Ecto neural progenitor cell (in vitro differentiated cells): ENCODE measurements around the gene KMT2A.
"Not testable (repeated sequence)": the region's sequence is repeated elsewhere in the genome, so short reads cannot be mapped to it uniquely, and the experiment has no call there.

Experiments
- DNase-seq: peaks from one replicate; pipeline ENCODE4 v3.0.0-alpha.2; 2018; ENCODE audit warnings: low spot score

The KMT2A gene

DNA sequence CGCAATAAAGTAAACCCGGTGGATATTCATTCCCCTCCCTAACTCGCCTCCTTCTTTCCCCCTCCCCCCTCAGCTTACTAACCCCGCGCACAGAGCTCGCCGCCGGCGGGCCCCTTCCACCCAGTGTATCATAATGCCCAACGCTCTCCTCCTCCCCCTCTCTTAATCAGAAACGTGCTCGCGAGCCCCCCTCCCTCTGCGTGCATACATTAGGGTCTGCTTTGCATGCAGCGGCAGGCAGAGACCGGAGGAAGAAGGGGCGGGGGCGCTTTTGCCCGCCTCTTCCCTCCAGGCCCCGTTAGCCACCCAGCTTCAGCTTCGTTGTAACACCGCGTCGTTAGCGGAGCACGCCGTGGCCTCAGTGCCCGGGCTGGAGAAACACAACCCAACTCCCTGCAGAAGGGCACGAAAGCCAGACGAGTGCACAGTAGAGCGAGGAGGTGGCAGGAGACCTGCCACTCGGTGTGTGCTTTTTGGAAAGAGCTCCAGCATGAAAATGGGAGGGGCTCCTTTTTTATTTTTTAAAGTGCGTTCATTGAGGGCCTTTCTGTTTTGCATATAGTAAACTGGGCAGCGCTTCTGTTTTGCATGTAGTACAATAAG is 901 bp upstream of the KMT2A start:
- peak; percentile 91 for DNase-seq

DNA sequence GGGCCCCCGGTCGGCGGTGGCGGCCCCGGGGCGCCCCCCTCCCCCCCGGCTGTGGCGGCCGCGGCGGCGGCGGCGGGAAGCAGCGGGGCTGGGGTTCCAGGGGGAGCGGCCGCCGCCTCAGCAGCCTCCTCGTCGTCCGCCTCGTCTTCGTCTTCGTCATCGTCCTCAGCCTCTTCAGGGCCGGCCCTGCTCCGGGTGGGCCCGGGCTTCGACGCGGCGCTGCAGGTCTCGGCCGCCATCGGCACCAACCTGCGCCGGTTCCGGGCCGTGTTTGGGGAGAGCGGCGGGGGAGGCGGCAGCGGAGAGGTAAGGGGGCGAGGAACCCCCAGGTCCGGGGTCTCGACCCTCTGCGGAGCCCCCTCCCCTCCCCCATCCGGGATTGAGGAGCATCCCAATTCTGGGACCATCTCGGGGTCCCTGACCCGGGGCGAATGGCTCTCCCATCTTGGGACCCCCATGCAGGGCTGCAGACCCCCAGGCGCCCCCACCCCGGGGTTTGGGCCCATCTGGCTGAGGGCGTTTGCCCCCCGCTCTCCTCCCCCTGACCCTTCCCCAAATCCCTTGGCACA is 431 bp downstream of the KMT2A start:
- DNase-seq = peak; percentile 72

DNA sequence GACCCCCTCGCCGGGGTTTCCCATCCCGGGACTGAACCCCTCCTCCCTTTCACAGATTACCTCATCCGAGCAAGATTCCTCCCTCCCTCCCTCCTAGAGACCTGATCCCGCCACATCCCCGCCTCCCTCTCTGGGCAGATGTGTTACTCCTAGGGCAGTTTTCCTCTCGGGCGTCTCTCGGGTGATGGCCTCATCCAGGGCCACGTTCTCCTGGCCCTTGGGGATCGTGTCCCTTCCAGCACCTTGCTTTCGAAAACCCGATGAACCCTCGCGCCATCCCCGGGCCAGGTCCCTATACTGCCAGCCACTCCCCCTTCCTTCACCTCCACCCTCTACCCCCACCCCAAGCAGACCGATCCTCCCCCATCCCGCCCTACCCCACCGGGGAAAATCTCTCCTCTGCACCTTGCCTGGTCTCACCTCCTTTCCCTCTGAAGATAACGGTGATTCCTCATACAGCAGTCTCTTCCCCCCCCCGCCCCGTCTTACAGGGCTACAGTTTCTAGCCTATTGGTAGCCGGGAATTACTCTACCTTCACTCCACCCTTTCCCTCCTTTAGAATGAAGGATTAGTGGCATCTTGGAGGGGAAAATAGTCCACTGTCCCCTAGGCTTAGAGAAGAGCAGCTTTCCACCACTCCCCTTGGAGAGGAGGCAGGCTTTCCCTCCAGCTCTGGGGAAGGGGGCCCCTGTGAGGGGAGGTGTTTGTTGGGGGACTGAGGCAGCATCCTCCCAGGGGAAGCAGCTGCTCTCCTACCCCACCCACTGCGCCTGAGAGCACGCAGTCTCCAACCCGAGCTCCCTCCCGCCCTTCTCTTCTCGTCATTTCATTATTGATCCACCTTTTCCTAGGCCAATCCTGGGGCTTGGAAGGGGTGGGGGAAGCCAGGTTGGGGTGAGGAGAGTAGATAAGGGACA is 1.2 kb downstream of the KMT2A start:
- DNase-seq = peak; percentile 77

DNA sequence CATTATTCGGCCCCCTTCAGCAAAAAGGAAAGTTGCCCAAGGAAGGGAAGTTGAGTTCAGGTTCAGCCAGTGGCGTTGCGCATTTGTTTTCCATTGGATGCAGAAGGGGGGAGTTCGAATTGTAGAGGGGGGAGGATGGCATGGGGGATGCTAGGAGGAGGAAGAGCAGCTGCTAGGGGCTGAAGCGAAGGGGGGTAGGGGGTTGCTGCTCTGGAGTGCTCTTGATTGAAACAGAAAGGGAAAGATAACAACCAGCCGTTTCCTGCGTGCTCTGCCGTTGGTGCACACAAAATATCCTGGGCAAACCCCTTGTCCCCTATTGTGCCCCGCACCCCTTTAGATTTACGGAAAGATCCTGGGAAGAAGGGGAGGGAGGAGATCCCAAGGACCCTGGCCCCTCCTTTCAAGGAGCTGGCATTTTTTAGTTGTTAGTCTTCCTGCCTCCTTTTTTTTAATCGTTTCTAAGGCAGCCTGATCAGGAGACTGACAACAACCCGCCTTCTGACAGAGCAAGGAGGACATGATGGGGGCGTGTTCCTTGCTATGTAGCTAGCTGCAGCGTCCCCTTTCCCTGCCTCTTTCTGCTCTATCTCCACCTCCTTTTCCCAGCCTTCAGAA is 2.1 kb downstream of the KMT2A start:
- DNase-seq = peak; percentile 53

DNA sequence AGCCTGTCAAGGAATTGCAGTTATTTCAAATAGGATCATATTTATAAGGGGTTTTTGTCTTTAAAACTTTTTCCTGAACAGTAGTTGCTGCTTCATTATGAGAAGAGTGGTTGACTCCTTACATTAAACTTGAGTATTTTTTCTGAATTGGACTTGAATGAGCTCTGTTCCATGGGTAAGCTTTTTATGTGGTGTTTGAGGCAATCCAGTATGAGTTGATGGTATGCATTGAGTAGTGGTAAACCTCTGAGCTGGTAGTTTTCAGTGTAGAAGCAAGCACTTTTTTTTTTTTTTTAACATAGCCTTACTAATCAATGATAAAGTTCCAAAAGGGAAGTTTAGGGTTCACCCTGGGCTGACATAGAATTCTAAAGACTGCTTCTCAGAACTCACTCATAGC is 3.4 kb downstream of the KMT2A start:
- DNase-seq = no peak

DNA sequence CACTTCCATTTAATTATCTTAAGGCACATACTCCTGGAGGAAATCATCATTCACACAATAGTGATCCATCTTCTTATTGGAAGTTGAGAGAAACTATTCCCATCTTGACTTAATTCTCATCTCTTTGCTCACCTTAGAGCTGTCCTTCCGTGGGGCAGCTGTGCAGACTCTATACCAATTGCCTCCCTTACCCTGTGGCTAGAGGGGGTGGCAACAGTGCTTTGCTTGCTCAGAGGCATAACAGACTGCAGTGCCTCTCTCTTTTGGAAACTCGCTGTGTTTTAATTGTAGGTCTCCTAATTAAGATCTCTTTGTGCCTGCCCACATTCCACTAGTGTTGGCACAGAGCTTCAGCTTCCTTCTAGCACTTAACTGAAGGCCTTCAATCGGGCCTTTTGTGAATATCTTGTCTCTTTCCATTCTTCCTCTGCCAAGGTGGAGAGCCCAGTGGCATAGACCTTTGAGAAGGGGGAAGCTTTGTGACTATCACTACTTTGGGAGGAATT is 5.5 kb downstream of the KMT2A start:
- no peak for DNase-seq

DNA sequence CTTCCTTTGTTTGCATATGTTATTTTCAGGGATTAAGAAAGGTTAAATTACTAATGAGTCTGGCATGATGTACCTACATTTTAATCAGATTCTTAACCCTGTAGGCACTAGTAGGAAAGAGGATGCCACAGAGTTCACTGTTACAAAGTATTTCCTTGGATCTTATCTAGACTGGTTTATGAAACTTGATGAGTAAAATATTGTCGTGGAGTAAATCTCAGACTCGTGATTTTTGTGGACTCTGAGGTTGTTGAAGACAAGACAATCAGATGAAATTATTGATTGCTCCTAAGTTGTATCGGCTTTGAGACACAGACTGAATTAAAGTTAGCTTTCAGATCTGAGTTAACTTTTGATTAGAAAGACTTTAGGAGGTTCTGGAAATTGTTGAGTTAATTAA is 6.0 kb downstream of the KMT2A start:
- no peak for DNase-seq

DNA sequence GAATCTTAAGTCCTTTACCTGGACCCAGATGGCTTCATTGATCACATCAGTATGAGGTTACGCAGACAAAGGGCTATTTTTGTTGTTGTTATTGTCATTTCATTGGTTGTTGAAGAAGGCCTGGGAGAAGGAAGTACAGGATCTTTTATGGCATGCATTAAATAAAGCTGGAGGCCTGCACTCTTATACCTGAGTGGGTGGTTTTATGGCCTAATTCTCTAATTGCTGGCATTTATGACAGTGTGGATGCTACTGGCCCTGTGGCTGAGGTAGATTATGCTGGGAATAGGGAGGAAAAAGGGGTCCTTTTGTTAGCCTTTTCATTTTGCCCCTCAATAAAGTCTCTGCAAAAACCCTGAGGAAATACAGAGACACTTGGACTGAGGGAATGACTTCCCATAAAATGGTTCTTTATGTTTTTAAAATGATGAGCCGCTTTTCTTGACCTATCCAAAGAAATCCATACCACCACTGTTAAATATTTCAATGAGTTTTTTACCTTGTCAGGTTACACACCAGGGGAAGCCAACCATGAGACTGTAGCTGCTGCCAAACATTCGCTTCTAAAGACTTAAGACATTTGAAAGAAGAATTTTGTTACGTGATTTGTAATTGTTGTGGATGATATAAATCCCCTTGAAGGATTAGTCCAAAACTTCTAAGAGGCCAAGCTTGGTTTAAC is 6.8 kb downstream of the KMT2A start:
- no peak for DNase-seq

DNA sequence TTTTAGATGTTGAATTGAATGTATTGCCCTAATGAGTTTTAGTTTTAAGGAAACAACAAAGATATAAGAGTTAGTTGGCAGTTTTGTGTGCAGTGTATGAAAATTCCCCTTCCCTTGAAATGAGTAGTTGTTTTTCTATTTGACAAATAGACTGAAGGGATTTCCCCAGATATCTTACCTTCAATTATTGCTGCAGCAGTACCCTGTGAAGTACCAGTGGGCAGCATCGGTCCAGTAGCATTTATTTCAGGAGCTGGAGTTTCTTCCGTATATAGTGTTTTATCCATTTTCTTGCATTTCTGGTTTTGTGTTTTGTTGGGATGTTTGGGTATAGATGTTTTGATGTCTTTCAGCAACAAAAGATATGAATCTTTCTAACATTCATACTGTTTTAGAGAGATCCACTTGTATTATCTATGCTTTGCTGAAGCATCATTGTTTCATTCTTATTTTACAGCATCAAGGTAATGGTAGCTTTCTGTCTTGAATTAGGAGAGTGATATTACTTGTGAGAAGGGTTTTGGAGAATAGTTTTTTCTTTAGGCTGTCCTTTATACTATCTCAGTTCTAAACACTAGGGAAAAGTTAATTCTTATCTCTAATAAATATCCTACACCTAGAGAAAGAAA is 7.4 kb downstream of the KMT2A start:
- no peak for DNase-seq

DNA sequence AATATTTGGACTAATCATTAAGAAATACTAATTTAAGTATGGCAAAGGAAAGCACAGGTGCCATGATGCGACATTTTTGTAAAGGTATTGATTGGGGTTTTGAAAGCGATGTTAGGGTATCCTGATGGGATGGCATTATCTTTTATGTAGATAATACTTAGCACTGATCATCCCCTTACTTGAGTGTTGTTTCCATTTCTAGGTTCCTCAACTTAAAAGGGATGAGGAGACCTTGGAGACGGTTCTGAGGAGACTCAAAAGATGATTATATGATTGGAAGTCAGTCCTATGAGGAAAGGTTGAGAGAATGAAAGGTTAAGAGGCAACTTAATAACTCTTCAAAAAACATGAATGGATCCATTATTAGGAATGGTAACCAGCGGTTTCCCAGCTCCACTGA is 11.1 kb downstream of the KMT2A start:
- no peak for DNase-seq

DNA sequence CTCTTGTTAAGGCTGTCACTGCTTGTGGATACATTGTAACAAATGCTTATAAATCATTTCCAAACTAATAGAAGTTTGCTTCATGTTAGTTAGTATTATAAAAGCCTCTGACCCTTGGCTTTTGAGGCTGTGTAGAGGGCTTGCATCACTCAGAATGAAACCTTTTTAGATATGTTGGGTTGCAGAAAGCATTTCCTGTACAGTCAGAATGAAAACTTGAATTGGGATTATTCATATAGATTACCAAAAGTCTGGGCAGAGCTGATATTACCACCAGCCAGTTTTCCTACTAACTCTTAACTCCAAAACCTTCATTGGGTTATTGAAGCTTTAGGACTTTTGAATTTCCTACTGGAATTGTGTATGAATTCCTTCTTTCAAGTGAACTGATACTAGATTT is 12.0 kb downstream of the KMT2A start:
- no peak for DNase-seq

DNA sequence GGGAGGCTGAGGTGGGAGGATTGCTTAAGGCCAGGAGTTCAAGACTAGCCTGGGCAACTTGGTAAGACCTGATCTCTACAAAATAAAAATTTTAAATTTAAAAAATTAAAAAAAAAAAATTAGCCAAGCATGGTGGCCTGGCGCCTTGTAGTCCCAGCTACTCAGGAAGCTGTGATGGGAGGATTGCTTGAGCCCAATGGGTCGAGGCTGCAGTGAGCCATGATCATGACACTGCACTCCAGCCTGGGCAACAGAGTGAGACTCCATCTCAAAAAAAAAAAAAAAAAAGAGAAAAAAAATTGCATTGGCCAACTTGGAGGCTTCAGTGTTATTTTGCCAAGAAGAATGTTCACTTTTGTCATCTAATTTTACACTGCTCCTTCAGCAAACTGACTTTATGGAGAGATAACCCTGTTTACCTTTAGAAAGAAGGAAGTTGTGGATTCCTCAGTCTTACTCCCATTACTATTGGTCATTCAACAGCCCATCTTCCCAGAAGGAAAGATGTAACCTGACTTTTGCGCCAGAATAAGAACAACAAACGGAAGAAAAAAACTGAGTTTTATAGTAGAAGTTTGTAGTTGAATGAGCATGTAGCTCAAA is 13.1 kb downstream of the KMT2A start:
- no peak for DNase-seq

DNA sequence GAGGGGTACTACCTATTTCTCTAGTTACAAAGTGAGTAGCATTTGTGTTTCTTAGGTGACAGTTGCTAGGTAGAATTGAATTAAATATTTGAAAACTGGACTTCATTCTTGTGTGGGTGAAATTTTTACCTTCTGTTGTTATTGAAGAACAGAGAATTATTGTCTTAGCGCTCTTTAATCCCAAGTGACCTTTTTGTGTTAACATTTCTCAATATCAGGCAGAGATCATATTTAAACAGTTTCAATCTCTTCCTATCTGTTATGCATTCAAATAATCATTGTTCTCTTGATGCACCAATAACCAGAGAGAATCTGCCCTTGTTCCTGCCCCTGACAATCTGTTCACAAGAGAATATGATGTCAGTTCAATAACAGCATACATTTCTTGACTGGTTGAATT is 14.2 kb downstream of the KMT2A start:
- DNase-seq = no peak

DNA sequence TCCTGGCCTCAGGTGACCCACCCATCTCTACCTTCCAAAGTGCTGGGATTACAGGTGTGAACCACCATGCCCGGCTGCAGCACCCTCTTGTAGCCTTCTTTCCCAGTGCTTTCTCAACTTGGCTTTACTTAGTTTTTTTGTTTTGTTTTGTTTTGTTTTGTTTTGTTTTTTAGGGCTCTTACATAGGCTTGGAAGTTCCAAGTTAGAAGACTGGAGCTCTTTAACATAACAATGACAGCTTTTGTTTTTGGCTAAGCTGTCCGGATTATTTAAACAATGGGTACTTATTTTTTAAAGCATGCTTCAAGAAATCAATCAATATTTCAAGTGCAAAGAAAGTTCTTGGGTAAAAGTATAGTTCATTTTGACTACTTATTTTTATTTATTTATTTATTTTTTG is 25.9 kb downstream of the KMT2A start:
- DNase-seq = no peak

DNA sequence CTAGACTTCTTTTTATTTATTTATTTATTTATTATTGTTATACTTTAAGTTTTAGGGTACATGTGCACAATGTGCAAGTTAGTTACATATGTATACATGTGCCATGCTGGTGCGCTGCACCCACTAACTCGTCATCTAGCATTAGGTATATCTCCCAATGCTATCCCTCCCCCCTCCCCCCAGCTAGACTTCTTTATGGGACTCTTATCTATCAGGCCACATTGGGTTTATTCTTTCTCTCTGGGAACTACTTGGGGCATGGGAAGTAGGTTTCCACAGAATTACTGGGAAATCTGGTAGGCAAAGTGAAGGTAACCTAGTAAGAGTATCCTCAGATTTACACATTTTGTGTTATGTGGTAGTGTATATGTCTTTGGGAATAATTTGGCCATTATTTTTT is 32.7 kb downstream of the KMT2A start:
- DNase-seq = not testable (repeated sequence)

DNA sequence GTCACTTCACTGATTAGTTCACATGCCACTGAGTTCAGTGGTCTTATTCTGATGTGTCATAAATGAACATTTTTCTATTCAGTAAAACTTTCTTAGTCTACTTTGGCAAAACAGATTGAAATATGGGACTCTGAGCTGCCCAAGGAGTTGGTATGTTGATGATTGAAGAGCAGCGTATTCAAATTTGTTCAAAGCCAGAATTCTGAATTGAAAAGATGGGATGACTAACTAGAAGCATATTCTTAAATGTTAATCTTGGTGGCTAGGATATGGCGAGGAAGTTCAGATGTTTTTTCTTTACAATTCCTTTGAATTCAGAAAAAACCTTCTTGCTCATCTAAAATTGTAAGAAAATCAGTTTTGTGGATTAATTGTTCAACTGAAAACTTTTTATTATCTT is 34.7 kb downstream of the KMT2A start:
- DNase-seq = no peak

DNA sequence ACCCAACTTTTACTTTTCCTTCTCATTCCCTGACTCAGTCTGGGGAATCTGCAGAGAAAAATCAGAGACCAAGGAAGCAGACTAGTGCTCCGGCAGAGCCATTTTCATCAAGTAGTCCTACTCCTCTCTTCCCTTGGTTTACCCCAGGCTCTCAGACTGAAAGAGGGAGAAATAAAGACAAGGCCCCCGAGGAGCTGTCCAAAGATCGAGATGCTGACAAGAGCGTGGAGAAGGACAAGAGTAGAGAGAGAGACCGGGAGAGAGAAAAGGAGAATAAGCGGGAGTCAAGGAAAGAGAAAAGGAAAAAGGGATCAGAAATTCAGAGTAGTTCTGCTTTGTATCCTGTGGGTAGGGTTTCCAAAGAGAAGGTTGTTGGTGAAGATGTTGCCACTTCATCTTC is 37.2 kb downstream of the KMT2A start:
- no peak for DNase-seq

DNA sequence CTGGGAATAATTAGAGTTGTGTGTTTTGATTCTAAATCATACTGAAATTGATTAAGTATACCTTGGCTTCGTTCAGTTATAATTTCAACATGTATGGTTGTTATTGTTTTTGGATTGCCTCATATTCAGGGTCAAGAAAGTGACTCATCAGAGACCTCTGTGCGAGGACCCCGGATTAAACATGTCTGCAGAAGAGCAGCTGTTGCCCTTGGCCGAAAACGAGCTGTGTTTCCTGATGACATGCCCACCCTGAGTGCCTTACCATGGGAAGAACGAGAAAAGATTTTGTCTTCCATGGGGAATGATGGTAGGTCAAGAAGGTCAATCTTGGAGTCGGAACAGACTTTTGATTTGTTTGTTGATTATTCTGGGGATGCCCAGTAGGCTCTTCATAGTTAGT is 40.4 kb downstream of the KMT2A start:
- DNase-seq = no peak

DNA sequence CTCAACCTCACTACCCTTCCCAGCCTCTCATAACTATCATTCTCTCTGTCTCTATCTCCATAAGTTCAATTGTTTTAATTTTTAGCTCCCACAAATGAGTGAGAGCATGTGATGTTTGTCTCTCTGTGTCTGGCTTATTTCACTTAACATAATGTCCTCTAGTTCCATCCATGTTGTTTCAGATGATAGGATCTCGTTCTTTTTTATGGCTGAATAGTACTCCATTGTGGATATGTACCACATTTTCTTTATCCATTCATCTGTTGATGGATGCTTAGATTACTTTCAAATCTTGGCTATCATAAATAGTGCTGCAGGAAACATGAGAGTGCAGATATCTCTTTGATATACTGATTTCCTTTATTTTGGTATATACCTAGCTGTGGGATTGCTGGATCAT is 44.9 kb downstream of the KMT2A start:
- DNase-seq = not testable (repeated sequence)

DNA sequence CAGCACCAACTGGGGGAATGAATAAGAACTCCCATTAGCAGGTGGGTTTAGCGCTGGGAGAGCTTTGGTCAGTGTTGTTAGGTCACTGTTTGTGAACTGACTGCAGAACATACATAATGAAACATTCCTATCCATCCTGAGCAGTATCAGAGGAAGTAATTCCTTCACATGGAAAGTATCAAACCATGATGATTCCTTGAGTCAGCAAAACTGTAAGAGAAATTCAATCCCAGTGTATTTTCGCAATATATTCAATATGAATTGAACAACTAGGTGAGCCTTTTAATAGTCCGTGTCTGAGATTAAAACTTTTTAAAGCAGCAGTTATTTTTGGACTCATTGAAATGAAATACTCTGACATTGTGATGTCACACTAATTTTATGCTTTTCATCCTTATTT is 48.1 kb downstream of the KMT2A start:
- no peak for DNase-seq

DNA sequence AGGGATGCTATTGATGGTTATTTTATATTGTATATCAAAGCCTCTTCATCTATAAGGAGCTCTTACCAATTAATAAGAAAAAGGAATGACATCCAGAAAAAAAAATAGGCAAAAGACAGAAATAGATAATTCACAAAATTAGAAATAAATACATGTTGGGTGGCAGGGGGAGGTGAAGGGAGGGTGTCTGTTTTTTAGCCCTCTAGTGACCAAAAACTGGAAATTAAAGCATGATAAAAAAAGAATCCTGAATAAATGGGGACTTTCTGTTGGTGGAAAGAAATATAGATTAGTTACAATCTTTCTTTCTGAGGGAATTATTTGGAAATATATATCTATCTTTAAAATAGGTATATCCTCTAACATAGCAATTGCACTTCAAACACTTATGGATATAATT is 49.0 kb downstream of the KMT2A start:
- DNase-seq = no peak
